Measurements from ENCODE around the gene RFTN1. TPM values are rescaled to one million over a fixed set of nuclear protein-coding genes. Genes with fewer than 3 reads are reported as not detected.

The RFTN1 gene
- total and polyA plus RNA-seq, 2 donors from 2014 or later, result 15.3 to 34.1 TPM

DNA sequence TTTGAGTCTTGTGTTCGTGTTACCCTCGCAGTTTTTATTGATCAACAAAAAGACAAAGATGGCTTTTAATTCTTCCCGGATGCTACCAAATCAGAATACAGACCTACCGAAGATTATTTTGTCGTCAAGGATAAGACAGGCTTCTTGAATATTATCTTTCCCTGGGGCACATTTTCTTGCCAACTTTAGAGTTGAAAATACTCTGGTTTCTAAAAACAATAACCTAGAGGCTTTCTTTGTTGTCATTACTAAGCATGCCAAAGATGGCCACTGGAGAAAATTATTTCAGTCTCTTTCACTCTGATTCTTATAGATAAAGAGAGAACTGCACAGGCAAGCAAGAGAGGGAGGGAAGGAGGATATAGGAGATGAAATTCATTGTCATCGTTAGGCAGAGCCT lies 214.6 kb downstream of the RFTN1 start:
- intact Hi-C loops (cut with DNase I), result no loop called here
- TF ChIP-seq, protein P1, sequence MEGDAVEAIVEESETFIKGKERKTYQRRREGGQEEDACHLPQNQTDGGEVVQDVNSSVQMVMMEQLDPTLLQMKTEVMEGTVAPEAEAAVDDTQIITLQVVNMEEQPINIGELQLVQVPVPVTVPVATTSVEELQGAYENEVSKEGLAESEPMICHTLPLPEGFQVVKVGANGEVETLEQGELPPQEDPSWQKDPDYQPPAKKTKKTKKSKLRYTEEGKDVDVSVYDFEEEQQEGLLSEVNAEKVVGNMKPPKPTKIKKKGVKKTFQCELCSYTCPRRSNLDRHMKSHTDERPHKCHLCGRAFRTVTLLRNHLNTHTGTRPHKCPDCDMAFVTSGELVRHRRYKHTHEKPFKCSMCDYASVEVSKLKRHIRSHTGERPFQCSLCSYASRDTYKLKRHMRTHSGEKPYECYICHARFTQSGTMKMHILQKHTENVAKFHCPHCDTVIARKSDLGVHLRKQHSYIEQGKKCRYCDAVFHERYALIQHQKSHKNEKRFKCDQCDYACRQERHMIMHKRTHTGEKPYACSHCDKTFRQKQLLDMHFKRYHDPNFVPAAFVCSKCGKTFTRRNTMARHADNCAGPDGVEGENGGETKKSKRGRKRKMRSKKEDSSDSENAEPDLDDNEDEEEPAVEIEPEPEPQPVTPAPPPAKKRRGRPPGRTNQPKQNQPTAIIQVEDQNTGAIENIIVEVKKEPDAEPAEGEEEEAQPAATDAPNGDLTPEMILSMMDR (IDR thresholded peaks at IDR 0.05; ENCODE audit: borderline replicate concordance, extremely low read depth, insufficient read depth), result no peak
- H3K9me3 ChIP-seq (ENCODE audit: control insufficient read depth in 2 of 3, insufficient read depth in 1 of 3, low read length in 3 of 3), result peaks cover 0 to 4% (median 0%) of the 10 kb centered on the region in 3 donors
- H3K27me3 ChIP-seq (ENCODE audit: control insufficient read depth, insufficient read depth, low read length), result no peaks in the 10 kb centered on the region
- H3K4me1 ChIP-seq (ENCODE audit: control insufficient read depth in 2 of 3, insufficient read depth in 2 of 3, low read depth in 1 of 3, low read length in 3 of 3), result no peaks in the 10 kb centered on the region
- DNase-seq, result no peak
- no peak overlapping the region for H3K4me3 ChIP-seq (ENCODE audit: low read length in 3 of 3)
- no peak for FAIRE-seq
- no peak overlapping the region for H3K27ac ChIP-seq (ENCODE audit: low read depth in 2 of 2, low read length in 2 of 2)
- H3K9ac ChIP-seq (ENCODE audit: low read length in 3 of 3), result no peak overlapping the region
- H3K36me3 ChIP-seq (ENCODE audit: control insufficient read depth in 2 of 3, insufficient read depth in 3 of 3, low read length in 3 of 3), result peaks cover 0 to 33% (median 7%) of the 10 kb centered on the region in 3 donors

DNA sequence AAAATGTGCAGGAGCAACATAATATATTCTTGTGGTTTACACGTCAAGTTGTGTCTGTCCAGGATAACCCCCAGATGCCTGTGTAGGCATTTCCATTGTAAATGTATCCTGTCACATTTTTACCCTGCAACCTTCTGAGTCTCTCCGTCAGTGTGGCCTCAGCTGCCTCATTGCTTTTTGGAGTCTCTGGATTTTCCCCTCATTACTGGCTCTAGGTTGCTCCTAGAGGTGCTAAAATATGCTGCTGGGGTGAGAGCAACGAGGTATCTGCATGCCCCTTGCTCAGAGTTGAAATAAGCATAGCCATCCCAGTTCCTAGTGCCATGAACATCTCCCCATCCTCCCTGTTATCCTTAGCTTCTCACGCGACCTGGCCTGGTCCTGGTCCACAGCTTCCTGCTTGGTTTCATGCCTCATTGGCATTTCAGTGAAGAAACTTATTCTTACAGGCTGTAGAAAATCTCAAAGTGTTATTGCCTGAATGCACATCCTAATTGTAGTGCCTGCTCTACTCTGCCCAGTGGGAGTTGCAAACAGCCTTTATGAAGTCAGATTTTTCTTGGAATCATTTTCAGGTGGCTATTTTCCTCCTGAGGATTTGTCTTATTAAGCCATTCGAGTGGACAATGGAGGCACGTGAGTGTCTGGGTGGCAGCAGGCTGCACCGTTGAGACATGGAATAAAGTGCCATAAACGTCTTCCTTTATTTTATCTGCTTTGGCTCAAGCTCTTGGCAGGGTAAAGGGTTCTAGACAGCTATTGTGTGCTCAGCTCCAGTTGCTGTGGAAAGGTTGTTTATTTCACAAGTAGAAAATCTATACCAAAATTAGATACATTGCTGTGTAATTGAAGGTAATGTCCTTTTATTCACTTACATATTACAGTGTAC lies 215.3 kb downstream of the RFTN1 start:
- Histone ChIP-seq H3K36me3 (ENCODE audit: control insufficient read depth in 2 of 3, insufficient read depth in 3 of 3, low read length in 3 of 3) (peaks cover 0 to 33% (median 7%) of the 10 kb centered on the region in 3 donors), H3K27ac (ENCODE audit: low read depth in 2 of 2, low read length in 2 of 2) (no peak overlapping the region), H3K4me1 (ENCODE audit: control insufficient read depth in 2 of 3, insufficient read depth in 2 of 3, low read depth in 1 of 3, low read length in 3 of 3) (no peaks in the 10 kb centered on the region), H3K4me3 (ENCODE audit: low read length in 3 of 3) (no peak overlapping the region), H3K9ac (ENCODE audit: low read length in 3 of 3) (no peak overlapping the region), H3K9me3 (ENCODE audit: control insufficient read depth in 2 of 3, insufficient read depth in 1 of 3, low read length in 3 of 3) (peaks cover 0 to 4% (median 0%) of the 10 kb centered on the region in 3 donors), H3K27me3 (ENCODE audit: control insufficient read depth, insufficient read depth, low read length) (no peaks in the 10 kb centered on the region)
- intact Hi-C loops (cut with DNase I), result no loop called here
- no peak for FAIRE-seq
- TF ChIP-seq, protein P1 (IDR thresholded peaks at IDR 0.05; ENCODE audit: borderline replicate concordance, extremely low read depth, insufficient read depth), result no peak
- DNase-seq, result no peak

DNA sequence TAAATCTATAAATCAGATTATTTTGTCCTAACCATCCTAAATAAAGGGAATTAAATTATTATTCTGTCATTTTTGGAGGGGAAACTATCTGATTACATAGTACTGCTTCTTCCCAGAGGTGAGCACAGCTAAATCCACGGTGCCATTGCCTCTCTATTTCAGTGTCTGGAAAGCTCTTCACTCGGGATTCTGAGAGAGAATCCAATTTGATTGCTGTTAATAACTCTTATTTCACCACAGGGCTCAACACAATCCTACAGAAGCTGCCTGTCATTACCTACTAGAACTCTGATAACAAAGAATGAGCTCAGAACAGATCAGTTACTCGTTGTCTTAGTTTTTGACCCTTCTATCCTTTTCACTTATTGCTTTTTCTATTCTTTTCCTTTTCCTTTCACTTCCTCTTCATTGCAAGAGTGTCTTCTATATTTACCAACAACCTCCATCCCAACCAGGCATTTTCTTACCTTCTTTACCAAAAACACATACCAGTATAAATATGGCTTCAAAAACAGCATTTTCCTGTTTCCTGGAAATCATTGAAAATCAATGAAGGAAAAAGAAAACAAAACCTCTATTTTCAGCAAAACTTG lies 218.1 kb downstream of the RFTN1 start:
- no peak overlapping the region for H3K4me3 ChIP-seq (ENCODE audit: low read length in 3 of 3)

More for the DNA sequence above, 218.1 kb downstream of the RFTN1 start:
- no peaks in the 10 kb centered on the region for H3K27me3 ChIP-seq (ENCODE audit: control insufficient read depth, insufficient read depth, low read length)
- H3K4me1 ChIP-seq (ENCODE audit: control insufficient read depth in 2 of 3, insufficient read depth in 2 of 3, low read depth in 1 of 3, low read length in 3 of 3), result no peaks in the 10 kb centered on the region
- H3K9me3 ChIP-seq (ENCODE audit: control insufficient read depth in 2 of 3, insufficient read depth in 1 of 3, low read length in 3 of 3), result peaks cover 0 to 4% (median 0%) of the 10 kb centered on the region in 3 donors
- peaks cover 0 to 21% (median 7%) of the 10 kb centered on the region in 3 donors for H3K36me3 ChIP-seq (ENCODE audit: control insufficient read depth in 2 of 3, insufficient read depth in 3 of 3, low read length in 3 of 3)
- DNase-seq, result no peak
- TF ChIP-seq, protein P1 (IDR thresholded peaks at IDR 0.05; ENCODE audit: borderline replicate concordance, extremely low read depth, insufficient read depth), result no peak
- no peak for FAIRE-seq
- intact Hi-C loops (cut with DNase I), result no loop called here
- no peak overlapping the region for H3K9ac ChIP-seq (ENCODE audit: low read length in 3 of 3)
- H3K27ac ChIP-seq (ENCODE audit: low read depth in 2 of 2, low read length in 2 of 2), result no peak overlapping the region
